H9 (cell line): ENCODE measurements around the gene XAF1. TPM values are rescaled to one million over a fixed set of nuclear protein-coding genes. Genes with fewer than 3 reads are reported as not detected.
A peak's percentile ranks its signal among the peaks of the same experiment; 100 is the strongest.

Experiments used
- DNase-seq: peaks from one replicate; pipeline ENCODE4 v3.0.0-alpha.2; 2017
- H2AFZ ChIP-seq: one replicate; pipeline ENCODE4 v1.6.1; 2013; ENCODE audit warnings: mild to moderate bottlenecking, low read length, control low read depth, moderate library complexity
- H2AK5ac ChIP-seq: 2 replicates; pipeline ENCODE4 v1.6.1; 2013; ENCODE audit warnings: low read length, control low read depth, mixed read lengths; ENCODE audit not compliant: insufficient read length
- H2BK120ac ChIP-seq: one replicate; pipeline ENCODE4 v1.6.1; 2013; ENCODE audit warnings: low read depth, mild to moderate bottlenecking, low read length, control low read depth, inconsistent platforms; ENCODE audit not compliant: poor library complexity, severe bottlenecking
- H2BK12ac ChIP-seq: 2 replicates; pipeline ENCODE4 v1.6.1; 2013; ENCODE audit warnings: low read length, control low read depth, mixed read lengths, low read depth; ENCODE audit not compliant: insufficient read length
- H2BK15ac ChIP-seq: 2 replicates; pipeline ENCODE4 v1.6.1; 2013; ENCODE audit warnings: low read depth, low read length, control low read depth
- H2BK20ac ChIP-seq: one replicate; pipeline ENCODE4 v1.6.1; 2013; ENCODE audit warnings: low read depth, mild to moderate bottlenecking, low read length, control low read depth, inconsistent platforms; ENCODE audit not compliant: poor library complexity, severe bottlenecking
- H2BK5ac ChIP-seq: 2 replicates; pipeline ENCODE4 v1.6.1; 2013; ENCODE audit warnings: low read length, control low read depth, mixed read lengths; ENCODE audit not compliant: insufficient read length
- H3K14ac ChIP-seq: 2 replicates; pipeline ENCODE4 v1.6.1; 2013; ENCODE audit warnings: low read length, control low read depth; ENCODE audit not compliant: insufficient read depth
- H3K18ac ChIP-seq: 2 replicates; pipeline ENCODE4 v1.6.1; 2013; ENCODE audit warnings: low read depth, mild to moderate bottlenecking, mixed read lengths, low read length, control low read depth; ENCODE audit not compliant: insufficient read length
- H3K23ac ChIP-seq: 2 replicates; pipeline ENCODE4 v1.6.1; 2013; ENCODE audit warnings: low read length, control low read depth, mixed read lengths, low read depth; ENCODE audit not compliant: insufficient read length
- H3K23me2 ChIP-seq: 2 replicates; pipeline ENCODE4 v1.6.1; 2013; ENCODE audit warnings: low read depth, mild to moderate bottlenecking, mixed read lengths, low read length, control low read depth; ENCODE audit not compliant: insufficient read length, poor library complexity, severe bottlenecking
- H3K27ac ChIP-seq: 2 replicates; pipeline ENCODE4 v1.5.1; 2013; ENCODE audit warnings: low read length, control low read depth, mixed read lengths, low read depth; ENCODE audit not compliant: insufficient read length
- H3K27me3 ChIP-seq: 2 replicates; pipeline ENCODE4 v1.6.1; 2013; ENCODE audit warnings: low read length, control low read depth, inconsistent platforms; ENCODE audit not compliant: insufficient read depth
- H3K4ac ChIP-seq: 2 replicates; pipeline ENCODE4 v1.6.1; 2013; ENCODE audit warnings: low read depth, mild to moderate bottlenecking, control low read depth, inconsistent platforms, low read length, moderate library complexity
- H3K4me1 ChIP-seq: 2 replicates; pipeline ENCODE4 v1.6.1; 2013; ENCODE audit warnings: low read length, control low read depth, inconsistent platforms; ENCODE audit not compliant: insufficient read depth
- H3K4me2 ChIP-seq: 2 replicates; pipeline ENCODE4 v1.6.1; 2013; ENCODE audit warnings: low read length, control low read depth, mixed read lengths; ENCODE audit not compliant: insufficient read length, insufficient read depth
- H3K56ac ChIP-seq: 2 replicates; pipeline ENCODE4 v1.6.1; 2013; ENCODE audit warnings: low read depth, mild to moderate bottlenecking, mixed read lengths, low read length, control low read depth; ENCODE audit not compliant: insufficient read length
- H3K79me1 ChIP-seq: 2 replicates; pipeline ENCODE4 v1.6.1; 2013; ENCODE audit warnings: low read depth, mild to moderate bottlenecking, moderate library complexity, low read length, control low read depth, inconsistent platforms; ENCODE audit not compliant: insufficient read depth, poor library complexity, severe bottlenecking
- H3K79me2 ChIP-seq: 2 replicates; pipeline ENCODE4 v1.6.1; 2013; ENCODE audit warnings: low read length, control low read depth, inconsistent platforms; ENCODE audit not compliant: insufficient read depth
- H3K9ac ChIP-seq: 2 replicates; pipeline ENCODE4 v1.6.1; 2013; ENCODE audit warnings: low read length, control low read depth, mixed read lengths; ENCODE audit not compliant: insufficient read length; ENCODE audit errors: extremely low read depth
- H3K9me3 ChIP-seq: one replicate; pipeline ENCODE4 v1.6.1; 2013; ENCODE audit warnings: low read depth, low read length, inconsistent platforms; ENCODE audit not compliant: control insufficient read depth
- H3T11ph ChIP-seq: one replicate; pipeline ENCODE4 v1.6.1; 2013; ENCODE audit warnings: mild to moderate bottlenecking, low read length, control low read depth, inconsistent platforms
- H4K20me1 ChIP-seq: one replicate; pipeline ENCODE4 v1.6.1; 2013; ENCODE audit not compliant: control insufficient read depth, insufficient read length, insufficient read depth
- H4K5ac ChIP-seq: 2 replicates; pipeline ENCODE4 v1.6.1; 2013; ENCODE audit warnings: low read depth, mild to moderate bottlenecking, mixed read lengths, low read length, control low read depth; ENCODE audit not compliant: insufficient read length
- H4K8ac ChIP-seq: replicated peaks from 2 replicates; pipeline ENCODE4 v1.6.1; 2013; ENCODE audit warnings: low read length, control low read depth, mixed read lengths, low read depth; ENCODE audit not compliant: insufficient read length
- H4K91ac ChIP-seq: 2 replicates; pipeline ENCODE4 v1.6.1; 2013; ENCODE audit warnings: low read depth, mild to moderate bottlenecking, moderate library complexity, mixed read lengths, low read length, control low read depth; ENCODE audit not compliant: insufficient read length
- H3K27ac Mint-ChIP-seq, 3 experiments: 2 replicates in 2 of 3; 3 replicates in 1 of 3; pipeline ENCODE4 v1.8.0; 2020 to 2021; ENCODE audit warnings: mixed read lengths in 3 of 3, mild to moderate bottlenecking in 1 of 3, moderate library complexity in 1 of 3
- H3K27me3 Mint-ChIP-seq: 2 replicates; pipeline ENCODE4 v1.8.0; 2021; ENCODE audit warnings: low read depth, mild to moderate bottlenecking, moderate library complexity, mixed read lengths
- H3K36me3 Mint-ChIP-seq, 3 experiments: 2 replicates in 2 of 3; 3 replicates in 1 of 3; pipeline ENCODE4 v1.8.0; 2020 to 2021; ENCODE audit warnings: low read depth in 3 of 3, mixed read lengths in 3 of 3; ENCODE audit not compliant: insufficient read depth in 1 of 3
- H3K4me1 Mint-ChIP-seq, 2 experiments: 2 replicates each; pipeline ENCODE4 v1.8.0; 2020; ENCODE audit warnings: mixed read lengths in 2 of 2
- H3K4me3 Mint-ChIP-seq, 2 experiments: 2 replicates in 1 of 2; 3 replicates in 1 of 2; pipeline ENCODE4 v1.8.0; 2020 to 2021; ENCODE audit warnings: mild to moderate bottlenecking in 2 of 2, mixed read lengths in 2 of 2, moderate library complexity in 1 of 2
- H3K9me3 Mint-ChIP-seq, 2 experiments: 2 replicates in 1 of 2; 3 replicates in 1 of 2; pipeline ENCODE4 v1.8.0; 2020; ENCODE audit warnings: mild to moderate bottlenecking in 2 of 2, mixed read lengths in 2 of 2, moderate library complexity in 1 of 2
- CTCF ChIP-seq: fragments of 200-600 bp; sonication (generic); conservative IDR thresholded peaks from 3 replicates; pipeline ENCODE4 v1.8.0; 2021; ENCODE audit warnings: antibody characterized with exemption, mild to moderate bottlenecking
- WGBS: extraction: QIAGEN DNeasy Blood & Tissue Kit; methylation state at CpG from one replicate; pipeline ENCODE4 v1.1.7; 2013; ENCODE audit warnings: missing lambda C conversion rate, low lambda C conversion rate, mixed read lengths; ENCODE audit not compliant: insufficient read length; ENCODE audit errors: extremely low coverage; 5-methylcytosine and 5-hydroxymethylcytosine counted together
- total RNA-seq: library from RNA; stranded (reverse); gene quantifications from 2 replicates; pipeline ENCODE4 v1.2.1, GENCODE V29; 2021

XAF1 gene
- total RNA-seq, 1 experiment from 2014 or later: not detected

- no peak overlapping the region for H3T11ph ChIP-seq
- no peak overlapping the region for H3K56ac ChIP-seq
- H2BK5ac ChIP-seq: no peak overlapping the region
- no CpG with 5 or more reads among the region's 7 CpGs for WGBS
- no peaks in the 10 kb centered on the region for H3K79me2 ChIP-seq
- peaks cover 0 to 5% (median 2%) of the 10 kb centered on the region in 3 experiments; a peak in 4 of 7 replicates for H3K36me3 Mint-ChIP-seq
- H3K9me3 Mint-ChIP-seq: peaks cover 17 to 31% of the 10 kb centered on the region in 2 experiments
- H2AK5ac ChIP-seq: no peak overlapping the region
- no peak overlapping the region for H2BK20ac ChIP-seq
- H4K8ac ChIP-seq: no peak overlapping the region
- H4K91ac ChIP-seq: no peak overlapping the region
- H3K14ac ChIP-seq: no peak overlapping the region
- no peak overlapping the region for H2BK12ac ChIP-seq
- peaks cover 9% of the 10 kb centered on the region; the same call in 1 of the 2 replicates for H3K27me3 ChIP-seq
- H3K27ac Mint-ChIP-seq: no peak overlapping the region
- no peaks in the 10 kb centered on the region for H4K20me1 ChIP-seq
- no peak for TF ChIP-seq CTCF
- H2BK120ac ChIP-seq: no peak overlapping the region
- no peak overlapping the region for H3K23ac ChIP-seq
- no peak overlapping the region for H2BK15ac ChIP-seq
- H3K4me3 Mint-ChIP-seq: peak overlapping the region; percentile 79 to 87
- H3K27me3 Mint-ChIP-seq: peaks cover 65% of the 10 kb centered on the region
- no peak overlapping the region for H3K4ac ChIP-seq
- DNase-seq: no peak
- H3K4me1 ChIP-seq: 0 out of 2 replicates have a peak, but pooled peaks cover 2% of the 10 kb centered on the region
- H3K27ac ChIP-seq: no peak overlapping the region
- H3K23me2 ChIP-seq: peaks cover 12% of the 10 kb centered on the region
- peaks cover 16 to 19% of the 10 kb centered on the region in 2 experiments for H3K4me1 Mint-ChIP-seq
- no peak overlapping the region for H3K9ac ChIP-seq
- H3K18ac ChIP-seq: no peak overlapping the region
- H3K9me3 ChIP-seq: no peaks in the 10 kb centered on the region
- H3K4me2 ChIP-seq: peak overlapping the region; percentile 81
- no peaks in the 10 kb centered on the region for H3K79me1 ChIP-seq
- no peak overlapping the region for H2AFZ ChIP-seq
- no peak overlapping the region for H4K5ac ChIP-seq
Measured at GRCh38 chr17:6714315-6714874, 41.5 kb upstream of the XAF1 start.
